ENCODE results near the gene UBAP2. TPM values are rescaled to one million over a fixed set of nuclear protein-coding genes. Genes with fewer than 3 reads are reported as not detected.
"Not testable (repeated sequence)": the region's sequence is repeated elsewhere in the genome, so short reads cannot be mapped to it uniquely, and the experiment has no call there.

UBAP2 gene
- total RNA-seq, 1 experiment from 2014 or later: 7.1 TPM

GRCh38 chr9:34069831-34070230 is 21.1 kb upstream of the UBAP2 start:
- no peak overlapping the region for H3K4me3 ChIP-seq
- H3K27me3 ChIP-seq: no peaks in the 10 kb centered on the region
- no peak for DNase-seq
- H3K9me3 ChIP-seq: no peaks in the 10 kb centered on the region
- H3K36me3 ChIP-seq: no peaks in the 10 kb centered on the region

GRCh38 chr9:34065541-34065940 is 16.9 kb upstream of the UBAP2 start:
- no peaks in the 10 kb centered on the region for H3K9me3 ChIP-seq
- DNase-seq: no peak
- no peak overlapping the region for H3K4me3 ChIP-seq
- no peaks in the 10 kb centered on the region for H3K36me3 ChIP-seq
- no peaks in the 10 kb centered on the region for H3K27me3 ChIP-seq

- Histone ChIP-seq H3K9me3 (no peaks in the 10 kb centered on the region), H3K27me3 (no peaks in the 10 kb centered on the region), H3K4me3 (no peak overlapping the region), H3K36me3 (no peaks in the 10 kb centered on the region)
- DNase-seq: no peak
Measured at GRCh38 chr9:34059954-34060353, 11.3 kb upstream of the UBAP2 start.

GRCh38 chr9:34059281-34059680 is 10.6 kb upstream of the UBAP2 start:
- H3K27me3 ChIP-seq: no peaks in the 10 kb centered on the region
- no peak for DNase-seq
- no peaks in the 10 kb centered on the region for H3K9me3 ChIP-seq
- no peaks in the 10 kb centered on the region for H3K36me3 ChIP-seq
- H3K4me3 ChIP-seq: no peak overlapping the region

- H3K27me3 ChIP-seq: no peaks in the 10 kb centered on the region
- H3K4me3 ChIP-seq: peak overlapping the region; percentile 77
- no peaks in the 10 kb centered on the region for H3K36me3 ChIP-seq
- no peak for DNase-seq
- no peaks in the 10 kb centered on the region for H3K9me3 ChIP-seq
Measured at GRCh38 chr9:34049630-34050384, 1.1 kb upstream of the UBAP2 start.

- Histone ChIP-seq H3K4me3 (peak overlapping the region; percentile 77), H3K9me3 (no peaks in the 10 kb centered on the region), H3K27me3 (no peaks in the 10 kb centered on the region), H3K36me3 (no peaks in the 10 kb centered on the region)
- peak; percentile 31 for DNase-seq
Measured at GRCh38 chr9:34047864-34048726, 592 bp downstream of the UBAP2 start.

GRCh38 chr9:34046784-34047379 is 1.8 kb downstream of the UBAP2 start:
- Histone ChIP-seq H3K36me3 (no peaks in the 10 kb centered on the region), H3K27me3 (no peaks in the 10 kb centered on the region), H3K9me3 (no peaks in the 10 kb centered on the region), H3K4me3 (peak overlapping the region; percentile 77)
- DNase-seq: no peak

- no peak for DNase-seq
- no peaks in the 10 kb centered on the region for H3K36me3 ChIP-seq
- no peaks in the 10 kb centered on the region for H3K9me3 ChIP-seq
- H3K27me3 ChIP-seq: no peaks in the 10 kb centered on the region
- no peak overlapping the region for H3K4me3 ChIP-seq
Measured at GRCh38 chr9:34045903-34046302, 2.8 kb downstream of the UBAP2 start.

GRCh38 chr9:34042074-34042473 is 6.6 kb downstream of the UBAP2 start:
- H3K36me3 ChIP-seq, H3K27me3 ChIP-seq, H3K9me3 ChIP-seq, H3K4me3 ChIP-seq, DNase-seq: not testable (repeated sequence)

GRCh38 chr9:34038851-34039250 is 9.8 kb downstream of the UBAP2 start:
- DNase-seq, H3K9me3 ChIP-seq, H3K27me3 ChIP-seq, H3K4me3 ChIP-seq, H3K36me3 ChIP-seq: not testable (repeated sequence)

- Histone ChIP-seq H3K27me3 (no peaks in the 10 kb centered on the region), H3K36me3 (peaks cover 3% of the 10 kb centered on the region; the same call in 1 of the 2 replicates), H3K4me3 (no peak overlapping the region), H3K9me3 (no peaks in the 10 kb centered on the region)
- no peak for DNase-seq
Measured at GRCh38 chr9:34037626-34038025, 11.1 kb downstream of the UBAP2 start.

- DNase-seq: no peak
- Histone ChIP-seq H3K4me3 (no peak overlapping the region), H3K9me3 (no peaks in the 10 kb centered on the region), H3K36me3 (peaks cover 3% of the 10 kb centered on the region; the same call in 1 of the 2 replicates), H3K27me3 (no peaks in the 10 kb centered on the region)
Measured at GRCh38 chr9:34036625-34037024, 12.1 kb downstream of the UBAP2 start.

GRCh38 chr9:34035656-34036055 is 13.0 kb downstream of the UBAP2 start:
- H3K9me3 ChIP-seq: no peaks in the 10 kb centered on the region
- H3K4me3 ChIP-seq: no peak overlapping the region
- no peaks in the 10 kb centered on the region for H3K27me3 ChIP-seq
- H3K36me3 ChIP-seq: peaks cover 2% of the 10 kb centered on the region; the same call in 1 of the 2 replicates
- DNase-seq: no peak

GRCh38 chr9:34034698-34035065 is 14.0 kb downstream of the UBAP2 start:
- DNase-seq: no peak
- no peaks in the 10 kb centered on the region for H3K36me3 ChIP-seq
- H3K27me3 ChIP-seq: no peaks in the 10 kb centered on the region
- H3K9me3 ChIP-seq: no peaks in the 10 kb centered on the region
- no peak overlapping the region for H3K4me3 ChIP-seq

- no peak overlapping the region for H3K4me3 ChIP-seq
- no peaks in the 10 kb centered on the region for H3K9me3 ChIP-seq
- DNase-seq: no peak
- no peaks in the 10 kb centered on the region for H3K27me3 ChIP-seq
- no peaks in the 10 kb centered on the region for H3K36me3 ChIP-seq
Measured at GRCh38 chr9:34032631-34033030, 16.1 kb downstream of the UBAP2 start.

GRCh38 chr9:34027845-34028574 is 20.7 kb downstream of the UBAP2 start:
- Histone ChIP-seq H3K27me3 (no peaks in the 10 kb centered on the region), H3K9me3 (no peaks in the 10 kb centered on the region), H3K4me3 (no peak overlapping the region), H3K36me3 (no peaks in the 10 kb centered on the region)
- DNase-seq: no peak

GRCh38 chr9:34025811-34026210 is 22.9 kb downstream of the UBAP2 start:
- H3K27me3 ChIP-seq: no peaks in the 10 kb centered on the region
- no peaks in the 10 kb centered on the region for H3K9me3 ChIP-seq
- no peak for DNase-seq
- H3K36me3 ChIP-seq: no peaks in the 10 kb centered on the region
- no peak overlapping the region for H3K4me3 ChIP-seq

All from MG63 (cell line).